WTC11 (cell line): ENCODE measurements around the gene NXPH4. TPM values are rescaled to one million over a fixed set of nuclear protein-coding genes. Genes with fewer than 3 reads are reported as not detected.

Source experiments
- ATAC-seq: fragments of 200-7000 bp; cut with Tn5 transposase; 2 replicates; pipeline ENCODE4 v1.10.0; 2021; ENCODE audit warnings: mild to moderate bottlenecking, moderate library complexity
- CTCF ChIA-PET: fragments of 300-600 bp; sonication (Branson Sonifier 250); formaldehyde crosslinking; loops from one replicate; lab custom pipeline; 2021; ENCODE audit warnings: antibody characterized with exemption; lab: Charles Lee
- POLR2A ChIA-PET: fragments of 350-600 bp; sonication (Branson Sonifier 250); formaldehyde crosslinking; loops from one replicate; lab custom pipeline; 2021; ENCODE audit warnings: antibody characterized with exemption; lab: Charles Lee
- DNase-seq: peaks from one replicate; pipeline ENCODE4 v3.0.0; 2021; ENCODE audit warnings: low spot score
- H3K27ac Mint-ChIP-seq: 2 replicates; pipeline ENCODE4 v1.8.0; 2021; ENCODE audit warnings: mixed read lengths
- H3K27me3 Mint-ChIP-seq: 2 replicates; pipeline ENCODE4 v1.8.0; 2021; ENCODE audit warnings: low read depth, mild to moderate bottlenecking, moderate library complexity, mixed read lengths
- H3K36me3 Mint-ChIP-seq: 2 replicates; pipeline ENCODE4 v1.8.0; 2021; ENCODE audit warnings: mixed read lengths
- H3K4me1 Mint-ChIP-seq: 2 replicates; pipeline ENCODE4 v1.8.0; 2022; ENCODE audit warnings: mixed read lengths
- H3K4me3 Mint-ChIP-seq: 2 replicates; pipeline ENCODE4 v1.8.0; 2021; ENCODE audit warnings: mild to moderate bottlenecking, moderate library complexity, mixed read lengths
- H3K9me3 Mint-ChIP-seq: 2 replicates; pipeline ENCODE4 v1.8.0; 2021; ENCODE audit warnings: mixed read lengths
- CREM ChIP-seq: sonication (generic); formaldehyde crosslinking; IDR thresholded peaks from 2 replicates; pipeline ENCODE4 v1.8.1; 2022; ENCODE audit warnings: mild to moderate bottlenecking, missing genetic modification reagents, moderate library complexity
- EMX1 ChIP-seq: fragments of 250-450 bp; sonication (Bioruptor Pico); IDR thresholded peaks from 2 replicates; pipeline ENCODE4 v1.8.0; 2021; ENCODE audit warnings: mild to moderate bottlenecking
- FOXP1 ChIP-seq: sonication (generic); formaldehyde crosslinking; IDR thresholded peaks from 2 replicates; pipeline ENCODE4 v1.8.0; 2022; ENCODE audit warnings: missing genetic modification reagents, mild to moderate bottlenecking, moderate library complexity, borderline replicate concordance
- IRF2 ChIP-seq: sonication (generic); formaldehyde crosslinking; IDR thresholded peaks from 2 replicates; pipeline ENCODE4 v1.8.0; 2022; ENCODE audit warnings: low read depth, missing genetic modification reagents, borderline replicate concordance
- MLX ChIP-seq: sonication (generic); formaldehyde crosslinking; IDR thresholded peaks from 2 replicates; pipeline ENCODE4 v1.8.1; 2023; ENCODE audit warnings: mild to moderate bottlenecking, missing genetic modification reagents, moderate library complexity
- NFYB ChIP-seq: sonication (generic); formaldehyde crosslinking; conservative IDR thresholded peaks from 2 replicates; pipeline ENCODE4 v1.8.0; 2022; ENCODE audit warnings: low read depth, missing genetic modification reagents
- PRDM15 ChIP-seq: sonication (generic); formaldehyde crosslinking; IDR thresholded peaks from 2 replicates; pipeline ENCODE4 v1.8.0; 2022; ENCODE audit warnings: missing genetic modification reagents
- SP1 ChIP-seq: sonication (generic); formaldehyde crosslinking; conservative IDR thresholded peaks from 2 replicates; pipeline ENCODE4 v1.8.1; 2022; ENCODE audit warnings: missing genetic modification reagents
- TCF7 ChIP-seq: sonication (generic); formaldehyde crosslinking; IDR thresholded peaks from 2 replicates; pipeline ENCODE4 v1.8.0; 2022; ENCODE audit warnings: mild to moderate bottlenecking, low read depth, missing genetic modification reagents, moderate library complexity
- ZNF232 ChIP-seq: sonication (generic); formaldehyde crosslinking; IDR thresholded peaks from 2 replicates; pipeline ENCODE4 v1.8.0; 2022; ENCODE audit warnings: mild to moderate bottlenecking, missing genetic modification reagents
- ZNF263 ChIP-seq: sonication (generic); formaldehyde crosslinking; IDR thresholded peaks from 2 replicates; pipeline ENCODE4 v1.8.1; 2022; ENCODE audit warnings: low read depth, mild to moderate bottlenecking, moderate library complexity, missing genetic modification reagents
- ZNF396 ChIP-seq: fragments of 250-450 bp; sonication (Bioruptor Pico); IDR thresholded peaks from 2 replicates; pipeline ENCODE4 v1.8.0; 2021; ENCODE audit warnings: mild to moderate bottlenecking, moderate library complexity, borderline replicate concordance
- ZNF423 ChIP-seq: fragments of 250-450 bp; sonication (Bioruptor Pico); IDR thresholded peaks from 2 replicates; pipeline ENCODE4 v2.1.2; 2022; ENCODE audit warnings: mild to moderate bottlenecking, moderate library complexity
- ZNF425 ChIP-seq: fragments of 250-450 bp; sonication (Bioruptor Pico); conservative IDR thresholded peaks from 2 replicates; pipeline ENCODE4 v1.9.0; 2021; ENCODE audit warnings: mild to moderate bottlenecking
- total RNA-seq: library from RNA; stranded (reverse); gene quantifications from 3 replicates; pipeline ENCODE4 v1.2.3, GENCODE V29; 2021
- TF ChIP-seq, protein P1 (sequence below): sonication (generic); formaldehyde crosslinking; IDR thresholded peaks from 2 replicates; pipeline ENCODE4 v1.8.1; 2022; ENCODE audit warnings: low read depth, mild to moderate bottlenecking, moderate library complexity, missing genetic modification reagents, borderline replicate concordance

Gene NXPH4
- total RNA-seq, 1 experiment from 2014 or later, result 4.9 TPM

GRCh38 chr12:57201631-57202030 is 15.0 kb upstream of the NXPH4 start (continued):
- no peak for TF ChIP-seq ZNF425 (CRISPR knock-in tag)
- TF ChIP-seq ZNF232, result no peak

DNA sequence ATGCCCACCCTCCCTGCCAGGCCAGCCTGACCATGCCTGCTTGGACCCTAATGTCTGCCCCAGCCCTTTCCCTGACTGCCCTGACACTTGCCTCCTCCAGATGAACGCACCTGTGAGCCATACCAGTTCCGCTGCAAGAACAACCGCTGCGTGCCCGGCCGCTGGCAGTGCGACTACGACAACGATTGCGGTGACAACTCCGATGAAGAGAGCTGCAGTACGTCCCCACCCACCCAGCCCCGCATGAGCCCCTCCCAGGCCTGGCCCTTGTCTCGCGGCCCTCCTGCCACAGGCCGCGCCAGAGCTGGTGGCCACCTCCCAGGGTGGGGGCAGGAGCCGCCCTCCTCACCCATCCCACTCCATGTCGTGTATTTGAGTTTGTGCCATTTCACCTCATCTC is 14.3 kb upstream of the NXPH4 start:
- no peak overlapping the region for H3K27ac Mint-ChIP-seq

GRCh38 chr12:57203201-57203600 is 13.4 kb upstream of the NXPH4 start:
- Mint-ChIP-seq H3K4me1 (no peaks in the 10 kb centered on the region), H3K36me3 (peaks cover 58% of the 10 kb centered on the region), H3K4me3 (no peak overlapping the region), H3K27me3 (no peaks in the 10 kb centered on the region), H3K9me3 (no peaks in the 10 kb centered on the region), H3K27ac (no peak overlapping the region)
- ATAC-seq (no peak), DNase-seq (no peak)
- ChIA-PET CTCF (interaction anchor here (0.5 kb wide), 1 partner anchor 31 kb away, joined by 4 read pairs; no protein-coding TSS in a partner anchor), POLR2A (no interaction called here)
- TF ChIP-seq PRDM15 (CRISPR knock-in tag), result no peak
- no peak for TF ChIP-seq CREM
- no peak for TF ChIP-seq MLX
- TF ChIP-seq ZNF423 (CRISPR knock-in tag), result no peak
- no peak for TF ChIP-seq ZNF425 (CRISPR knock-in tag)
- TF ChIP-seq ZNF396 (CRISPR knock-in tag), result no peak
- TF ChIP-seq, protein P1, sequence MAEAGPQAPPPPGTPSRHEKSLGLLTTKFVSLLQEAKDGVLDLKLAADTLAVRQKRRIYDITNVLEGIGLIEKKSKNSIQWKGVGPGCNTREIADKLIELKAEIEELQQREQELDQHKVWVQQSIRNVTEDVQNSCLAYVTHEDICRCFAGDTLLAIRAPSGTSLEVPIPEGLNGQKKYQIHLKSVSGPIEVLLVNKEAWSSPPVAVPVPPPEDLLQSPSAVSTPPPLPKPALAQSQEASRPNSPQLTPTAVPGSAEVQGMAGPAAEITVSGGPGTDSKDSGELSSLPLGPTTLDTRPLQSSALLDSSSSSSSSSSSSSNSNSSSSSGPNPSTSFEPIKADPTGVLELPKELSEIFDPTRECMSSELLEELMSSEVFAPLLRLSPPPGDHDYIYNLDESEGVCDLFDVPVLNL (CRISPR knock-in tag), result no peak

More for the DNA sequence above, 14.3 kb upstream of the NXPH4 start:
- Mint-ChIP-seq H3K36me3 (peaks cover 63% of the 10 kb centered on the region), H3K4me1 (no peaks in the 10 kb centered on the region), H3K4me3 (no peak overlapping the region), H3K9me3 (no peaks in the 10 kb centered on the region), H3K27me3 (no peaks in the 10 kb centered on the region)
- DNase-seq (no peak), ATAC-seq (no peak)
- ChIA-PET POLR2A (no interaction called here), CTCF (no interaction called here)
- TF ChIP-seq ZNF263 (CRISPR knock-in tag) (no peak), SP1 (CRISPR knock-in tag) (no peak), NFYB (CRISPR knock-in tag) (no peak), IRF2 (CRISPR knock-in tag) (no peak), EMX1 (CRISPR knock-in tag) (no peak), TCF7 (no peak), FOXP1 (CRISPR knock-in tag) (no peak)
